Lower lobe of right lung (tissue), 2 donors: ENCODE results near the gene NUDT8. TPM values are rescaled to one million over a fixed set of nuclear protein-coding genes. Genes with fewer than 3 reads are reported as not detected.

Experiments used
- ATAC-seq, 2 donors: fragments of 200-7000 bp; cut with Tn5 transposase; one replicate each; pipeline ENCODE4 v1.9.1; 2020 to 2022; ENCODE audit warnings: mild to moderate bottlenecking in 2 of 2, moderate library complexity in 2 of 2
- DNase-seq: peaks from one replicate; pipeline ENCODE4 v3.0.0-alpha.2; 2020
- H3K27ac ChIP-seq: fragments of 200-600 bp; one replicate; pipeline ENCODE4 v1.8.0; 2022
- H3K27me3 ChIP-seq: fragments of 200-600 bp; one replicate; pipeline ENCODE4 v1.8.0; 2022; ENCODE audit warnings: low read depth
- H3K36me3 ChIP-seq: fragments of 200-600 bp; one replicate; pipeline ENCODE4 v1.8.0; 2022; ENCODE audit warnings: mild to moderate bottlenecking
- H3K4me1 ChIP-seq: fragments of 200-600 bp; one replicate; pipeline ENCODE4 v1.8.0; 2022
- H3K4me3 ChIP-seq: fragments of 200-600 bp; one replicate; pipeline ENCODE4 v1.8.0; 2022; ENCODE audit warnings: mild to moderate bottlenecking
- H3K9me3 ChIP-seq: fragments of 200-600 bp; one replicate; pipeline ENCODE4 v1.8.0; 2022
- intact Hi-C: fragments of 100-400 bp; cut with DNase I; formaldehyde crosslinking; loops from one replicate; pipeline ENCODE4 v1.11.0; 2022
- total RNA-seq: library from RNA; stranded (reverse); fragmentation: NEBNext Ultra II Directional; extraction: Animal tissue kit (Norgen Biotek cat#: 25700); gene quantifications from one replicate; pipeline ENCODE4 v1.2.1, GENCODE V29; 2021
- TF ChIP-seq, protein P1 (sequence below): fragments of 200-600 bp; IDR thresholded peaks from one replicate; pipeline ENCODE4 v1.8.0; 2022; ENCODE audit warnings: antibody characterized with exemption, mild to moderate bottlenecking
- donor health status: DM: no; HTN: yes; CAD: no; lungs with severe emphysema.

NUDT8 gene
- total RNA-seq, 1 donor from 2014 or later: 8.8 TPM

DNA sequence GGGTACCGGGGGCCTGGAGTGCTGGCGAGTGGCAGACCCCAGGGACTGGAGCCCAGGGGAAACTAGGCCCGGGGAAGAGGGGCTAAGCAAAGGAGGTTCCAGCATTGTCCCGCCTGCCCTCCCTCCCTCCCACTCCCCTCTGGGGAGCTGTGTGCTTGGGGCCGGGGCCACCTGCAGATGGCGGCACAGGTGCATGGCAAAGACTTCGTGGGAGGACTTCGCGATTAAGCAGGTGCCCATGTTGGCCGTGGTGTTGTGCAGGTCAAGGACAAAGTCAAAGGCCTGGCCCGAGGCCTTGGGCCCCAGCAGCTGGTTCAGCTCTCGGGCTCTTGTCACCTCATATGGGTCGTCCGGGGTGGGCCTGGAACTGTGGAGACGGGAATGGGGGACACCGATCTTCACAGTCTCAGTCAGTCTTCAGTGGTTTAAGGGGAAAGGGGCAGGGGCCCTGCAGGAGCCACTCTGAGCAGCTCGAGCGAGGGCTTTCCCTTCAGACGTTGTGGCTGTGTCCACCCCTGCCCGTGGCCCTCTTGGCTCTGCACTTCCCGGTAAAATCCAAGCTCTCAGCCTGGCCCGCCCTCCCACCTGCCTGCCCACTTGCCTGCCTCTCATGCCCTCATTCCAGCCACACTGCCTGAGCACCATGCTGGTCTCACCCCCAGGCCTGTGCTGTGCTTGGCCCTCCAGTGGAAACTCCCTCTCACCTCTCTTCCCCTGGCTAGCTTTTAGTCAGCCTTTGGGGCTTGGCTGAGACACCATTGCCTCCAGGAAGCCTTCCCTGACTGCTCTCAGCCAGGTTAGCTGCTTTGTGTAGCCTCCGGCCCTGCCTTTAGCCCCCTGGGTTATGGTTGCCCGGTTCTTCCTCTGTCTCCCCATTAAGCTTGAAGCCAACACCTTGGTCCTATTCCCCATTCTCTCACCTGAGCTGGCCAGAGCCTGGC lies 16.1 kb upstream of the NUDT8 start:
- intact Hi-C loops: no loop called here
- Histone ChIP-seq H3K36me3 (no peaks in the 10 kb centered on the region), H3K27me3 (peaks cover 27% of the 10 kb centered on the region), H3K27ac (no peak overlapping the region), H3K9me3 (no peaks in the 10 kb centered on the region), H3K4me3 (no peak overlapping the region), H3K4me1 (no peaks in the 10 kb centered on the region)
- DNase-seq: no peak
- TF ChIP-seq, protein P1, sequence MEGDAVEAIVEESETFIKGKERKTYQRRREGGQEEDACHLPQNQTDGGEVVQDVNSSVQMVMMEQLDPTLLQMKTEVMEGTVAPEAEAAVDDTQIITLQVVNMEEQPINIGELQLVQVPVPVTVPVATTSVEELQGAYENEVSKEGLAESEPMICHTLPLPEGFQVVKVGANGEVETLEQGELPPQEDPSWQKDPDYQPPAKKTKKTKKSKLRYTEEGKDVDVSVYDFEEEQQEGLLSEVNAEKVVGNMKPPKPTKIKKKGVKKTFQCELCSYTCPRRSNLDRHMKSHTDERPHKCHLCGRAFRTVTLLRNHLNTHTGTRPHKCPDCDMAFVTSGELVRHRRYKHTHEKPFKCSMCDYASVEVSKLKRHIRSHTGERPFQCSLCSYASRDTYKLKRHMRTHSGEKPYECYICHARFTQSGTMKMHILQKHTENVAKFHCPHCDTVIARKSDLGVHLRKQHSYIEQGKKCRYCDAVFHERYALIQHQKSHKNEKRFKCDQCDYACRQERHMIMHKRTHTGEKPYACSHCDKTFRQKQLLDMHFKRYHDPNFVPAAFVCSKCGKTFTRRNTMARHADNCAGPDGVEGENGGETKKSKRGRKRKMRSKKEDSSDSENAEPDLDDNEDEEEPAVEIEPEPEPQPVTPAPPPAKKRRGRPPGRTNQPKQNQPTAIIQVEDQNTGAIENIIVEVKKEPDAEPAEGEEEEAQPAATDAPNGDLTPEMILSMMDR: no peak
- no peak for ATAC-seq

DNA sequence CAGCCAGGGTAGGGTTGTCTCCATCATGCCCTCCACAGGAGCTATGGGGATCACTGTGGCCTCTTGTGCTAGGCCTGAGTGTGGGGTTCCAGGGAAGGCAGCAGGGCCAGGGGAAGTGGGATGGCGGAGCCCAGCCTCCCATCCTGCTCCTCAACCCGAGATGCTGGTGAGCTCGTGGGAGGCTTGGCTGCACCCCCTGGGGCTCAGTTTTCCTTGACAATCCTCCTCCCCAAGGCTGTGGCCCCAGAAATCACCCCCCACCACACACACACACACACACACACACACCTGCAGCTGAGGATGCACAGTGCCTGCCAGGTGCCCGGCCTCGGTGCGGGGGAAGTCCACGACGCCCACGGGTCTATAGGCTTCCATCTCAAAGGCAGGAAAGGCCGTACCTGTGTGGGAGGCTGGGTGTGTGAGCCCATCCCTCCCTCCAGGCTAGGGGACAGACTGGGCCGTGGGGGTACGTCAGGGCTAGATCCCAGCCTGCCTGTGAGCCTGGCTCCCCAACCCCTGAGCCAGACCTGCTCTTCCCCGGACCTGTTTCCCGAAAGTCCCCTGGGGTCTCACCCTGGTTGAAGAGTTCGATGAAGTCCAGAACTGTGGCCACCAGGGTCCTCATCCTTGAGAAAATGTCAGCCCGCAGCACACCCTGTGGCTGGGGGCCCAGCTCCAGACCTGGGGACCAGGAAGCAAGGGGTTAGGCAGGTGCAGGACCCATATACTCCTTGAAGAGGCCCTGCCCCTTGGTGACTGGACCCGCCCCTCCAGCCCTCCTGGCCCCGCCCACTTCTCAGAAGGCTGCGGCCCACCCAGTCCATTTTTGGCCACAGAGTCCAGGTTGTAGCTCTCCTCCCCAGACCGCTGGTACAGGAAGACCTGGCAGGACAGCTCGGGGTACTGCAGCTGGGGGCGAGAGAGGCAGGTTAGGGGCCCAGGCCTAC lies 15.0 kb upstream of the NUDT8 start:
- Histone ChIP-seq H3K27ac (no peak overlapping the region), H3K4me1 (no peaks in the 10 kb centered on the region), H3K4me3 (no peak overlapping the region), H3K36me3 (no peaks in the 10 kb centered on the region), H3K27me3 (peaks cover 37% of the 10 kb centered on the region), H3K9me3 (no peaks in the 10 kb centered on the region)
- DNase-seq (no peak), ATAC-seq (no peak)
- TF ChIP-seq, protein P1: no peak
- intact Hi-C loops: no loop called here

DNA sequence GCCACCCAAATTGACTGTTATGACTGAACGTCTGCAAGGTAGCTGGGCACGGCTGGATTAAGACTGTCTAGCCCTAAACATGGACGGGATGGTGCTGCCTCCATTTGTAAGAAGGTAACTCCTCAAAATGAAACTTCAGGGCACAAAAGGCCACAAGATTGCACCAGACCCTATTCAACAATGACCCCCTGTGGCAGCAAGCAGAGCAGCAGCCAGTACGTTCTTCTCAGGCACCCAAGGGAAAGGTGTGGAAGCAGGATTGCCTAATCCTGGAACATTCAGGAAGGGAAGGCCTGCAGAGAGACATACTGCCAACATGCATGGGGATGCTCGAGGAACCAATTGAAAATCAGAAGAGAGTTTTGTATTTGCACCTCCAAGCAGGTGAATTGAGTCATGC lies 14.3 kb upstream of the NUDT8 start:
- TF ChIP-seq, protein P1: no peak
- H3K9me3 ChIP-seq: no peaks in the 10 kb centered on the region

DNA sequence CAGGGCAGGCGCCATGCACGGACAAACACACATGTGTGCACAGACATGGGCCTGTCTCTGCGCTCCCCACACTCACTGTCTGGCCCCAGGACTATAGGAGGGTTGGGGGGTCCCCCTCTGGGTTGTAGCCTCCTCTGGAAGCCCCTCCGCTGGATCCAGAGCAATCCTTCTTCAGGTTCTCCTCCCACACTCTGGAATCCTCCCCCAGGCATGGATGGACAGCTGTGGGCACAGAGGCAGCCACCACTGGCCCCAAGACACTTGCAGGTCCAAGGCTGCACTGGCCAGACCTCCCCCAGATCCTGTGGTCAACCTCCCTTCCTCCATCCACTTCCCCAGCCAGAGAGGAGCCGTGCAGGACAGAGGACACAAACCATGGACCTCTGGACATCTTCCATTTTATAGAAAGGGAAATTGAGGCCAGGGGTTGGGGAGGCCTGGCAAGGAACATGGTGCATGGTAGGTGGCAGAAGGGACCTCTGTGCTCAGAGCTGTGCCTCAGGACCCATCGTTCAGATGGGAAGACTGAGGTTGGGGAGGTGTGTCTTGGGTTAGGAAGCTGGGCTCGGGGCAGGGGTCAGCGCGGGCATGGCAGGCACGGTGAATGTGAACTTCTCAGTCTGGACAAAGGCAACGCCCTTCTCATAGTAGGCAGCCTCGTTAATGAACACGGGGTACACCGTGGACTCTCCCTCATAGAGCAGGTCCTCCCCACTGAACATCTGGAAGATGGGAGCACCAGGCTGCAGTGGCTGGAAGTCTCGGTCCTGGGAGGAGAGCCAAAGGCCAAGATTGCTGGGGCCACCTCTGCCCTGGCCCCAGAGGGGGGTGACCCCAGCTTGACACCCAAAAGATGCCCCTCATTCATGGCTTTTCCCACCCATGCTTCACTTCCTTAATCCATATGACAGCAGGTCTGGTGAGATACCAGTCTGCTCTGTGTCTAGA lies 12.7 kb upstream of the NUDT8 start:
- Histone ChIP-seq H3K9me3 (no peaks in the 10 kb centered on the region), H3K27me3 (peaks cover 28% of the 10 kb centered on the region), H3K36me3 (no peaks in the 10 kb centered on the region), H3K4me1 (no peaks in the 10 kb centered on the region), H3K27ac (no peak overlapping the region), H3K4me3 (no peak overlapping the region)
- no peak for ATAC-seq
- no peak for DNase-seq
- TF ChIP-seq, protein P1: no peak
- intact Hi-C loops: no loop called here

More for the DNA sequence above, 14.3 kb upstream of the NUDT8 start:
- Histone ChIP-seq H3K36me3 (no peaks in the 10 kb centered on the region), H3K27me3 (peaks cover 41% of the 10 kb centered on the region), H3K4me1 (no peaks in the 10 kb centered on the region), H3K27ac (no peak overlapping the region), H3K4me3 (no peak overlapping the region)
- ATAC-seq: no peak
- intact Hi-C loops: no loop called here
- DNase-seq: no peak
